Fibroblast of pulmonary artery (primary cell): Measurements from ENCODE around the gene ACTG1.
A peak's percentile ranks its signal among the peaks of the same experiment; 100 is the strongest.

ENCODE experiments used
- DNase-seq: peaks from one replicate; pipeline ENCODE4 v3.0.0-alpha.2; 2010; ENCODE audit warnings: low read depth
- H3K4me3 ChIP-seq: replicated peaks from 2 replicates; pipeline ENCODE4 v1.5.1; 2011; ENCODE audit warnings: low read depth, mild to moderate bottlenecking, control low read depth, low read length, moderate library complexity
- TF ChIP-seq, protein P1 (sequence below): IDR thresholded peaks from 2 replicates; pipeline ENCODE4 v1.5.1; 2011; ENCODE audit warnings: mild to moderate bottlenecking, control low read depth, low read length, inconsistent platforms; ENCODE audit errors: missing control alignments

The ACTG1 gene

GRCh38 chr17:81512562-81513371 lies at the start of gene ACTG1:
Gene ACTG1 (minus strand): TSS chr17:81512799. CDS start chr17:81512354, 445 bp downstream.
- DNase-seq = peak; percentile 94
- H3K4me3 ChIP-seq = peak within 1 kb of the TSS; percentile 95
- TF ChIP-seq, protein P1, sequence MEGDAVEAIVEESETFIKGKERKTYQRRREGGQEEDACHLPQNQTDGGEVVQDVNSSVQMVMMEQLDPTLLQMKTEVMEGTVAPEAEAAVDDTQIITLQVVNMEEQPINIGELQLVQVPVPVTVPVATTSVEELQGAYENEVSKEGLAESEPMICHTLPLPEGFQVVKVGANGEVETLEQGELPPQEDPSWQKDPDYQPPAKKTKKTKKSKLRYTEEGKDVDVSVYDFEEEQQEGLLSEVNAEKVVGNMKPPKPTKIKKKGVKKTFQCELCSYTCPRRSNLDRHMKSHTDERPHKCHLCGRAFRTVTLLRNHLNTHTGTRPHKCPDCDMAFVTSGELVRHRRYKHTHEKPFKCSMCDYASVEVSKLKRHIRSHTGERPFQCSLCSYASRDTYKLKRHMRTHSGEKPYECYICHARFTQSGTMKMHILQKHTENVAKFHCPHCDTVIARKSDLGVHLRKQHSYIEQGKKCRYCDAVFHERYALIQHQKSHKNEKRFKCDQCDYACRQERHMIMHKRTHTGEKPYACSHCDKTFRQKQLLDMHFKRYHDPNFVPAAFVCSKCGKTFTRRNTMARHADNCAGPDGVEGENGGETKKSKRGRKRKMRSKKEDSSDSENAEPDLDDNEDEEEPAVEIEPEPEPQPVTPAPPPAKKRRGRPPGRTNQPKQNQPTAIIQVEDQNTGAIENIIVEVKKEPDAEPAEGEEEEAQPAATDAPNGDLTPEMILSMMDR = no peak

GRCh38 chr17:81561494-81561885 lies 48.9 kb upstream of the ACTG1 start:
- DNase-seq = peak; percentile 30
- no peak overlapping the region for H3K4me3 ChIP-seq
- TF ChIP-seq, protein P1 = no peak

DNA sequence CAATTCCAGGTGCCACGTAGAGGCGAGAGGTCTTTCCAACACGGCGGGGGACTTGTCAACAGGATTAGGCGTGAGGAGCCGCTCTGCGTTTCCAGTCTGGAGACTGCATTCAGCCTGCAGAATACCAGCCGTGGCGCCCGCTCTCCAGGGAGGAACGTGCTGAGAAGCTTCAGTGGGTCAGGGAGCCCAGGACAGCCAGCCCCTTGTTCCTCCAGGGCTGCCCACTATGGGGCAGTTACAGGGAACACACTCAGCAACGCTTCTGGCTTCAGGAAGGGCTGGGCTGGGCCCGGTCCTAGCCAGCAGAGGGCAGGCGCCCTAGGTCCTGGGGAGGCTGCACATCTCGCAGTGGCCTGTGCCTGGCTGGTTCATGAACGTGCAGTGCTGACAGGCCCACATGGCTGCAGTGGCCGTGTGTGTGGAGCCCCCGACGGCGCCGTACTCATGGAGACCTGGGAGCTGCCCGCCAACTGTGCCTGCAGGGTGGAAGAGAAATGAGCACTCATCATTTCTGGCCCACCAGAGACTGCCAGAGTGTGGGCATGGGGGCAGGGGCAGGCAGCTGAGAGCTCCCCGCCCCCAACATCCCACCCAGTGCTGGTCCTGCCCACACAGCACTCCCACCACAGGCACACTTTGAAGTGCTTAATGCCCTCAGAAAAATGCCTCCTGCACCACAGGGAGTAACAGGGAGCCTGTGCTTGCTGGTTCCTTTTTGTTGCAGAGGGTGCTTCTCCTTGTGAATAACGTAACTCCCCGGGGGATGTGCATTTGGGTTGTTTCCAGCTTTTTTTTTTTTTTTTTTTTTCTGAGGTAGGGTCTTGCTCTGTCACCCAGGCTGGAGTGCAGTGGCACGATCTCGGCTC lies 46.6 kb upstream of the ACTG1 start:
- TF ChIP-seq, protein P1 = peak; percentile 15
- no peak overlapping the region for H3K4me3 ChIP-seq
- DNase-seq = peak; percentile 20

- no peak for DNase-seq
- TF ChIP-seq, protein P1 = no peak
- no peak overlapping the region for H3K4me3 ChIP-seq
These were observed 45.5 kb upstream of the ACTG1 start for GRCh38 chr17:81558115-81558468.

GRCh38 chr17:81557276-81558114 lies 44.9 kb upstream of the ACTG1 start:
- H3K4me3 ChIP-seq = no peak overlapping the region
- no peak for DNase-seq

DNA sequence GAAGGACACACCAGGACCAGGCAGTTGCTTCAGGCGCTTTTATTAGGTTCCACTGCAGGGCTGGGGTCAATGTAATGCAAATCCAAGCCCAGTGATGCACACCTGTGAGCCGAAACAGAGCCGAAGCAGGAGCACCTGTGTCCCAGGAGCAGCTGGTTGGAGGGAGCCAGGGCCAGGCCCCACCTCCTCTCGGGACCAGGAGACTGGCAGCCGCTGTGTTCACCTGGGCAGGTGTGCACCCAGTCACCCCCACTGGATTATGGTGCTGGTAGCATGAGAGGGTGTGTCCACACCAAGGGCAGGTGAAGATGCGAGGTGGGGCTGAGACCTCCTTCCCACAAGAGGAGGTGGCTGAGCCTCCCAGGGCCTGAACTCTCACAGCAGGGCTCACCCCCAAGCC lies 44.3 kb upstream of the ACTG1 start:
- H3K4me3 ChIP-seq = no peak overlapping the region
- TF ChIP-seq, protein P1 = no peak
- no peak for DNase-seq

More at GRCh38 chr17:81557276-81558114, 44.9 kb upstream of the ACTG1 start:
- TF ChIP-seq, protein P1 = no peak
